HG03039 (cell line): Measurements from ENCODE around the gene CFAP46.
"Not testable (repeated sequence)": the region's sequence is repeated elsewhere in the genome, so short reads cannot be mapped to it uniquely, and the experiment has no call there.

Experiments used
- ATAC-seq: cut with Tn5 transposase; IDR thresholded peaks from one replicate; pipeline ENCODE4 v1.9.1; 2021; ENCODE audit warnings: mild to moderate bottlenecking, moderate library complexity; ENCODE audit not compliant: unreplicated experiment

CFAP46 gene

GRCh38 chr10:132945125-132945893 is 2.9 kb upstream of the CFAP46 start:
- no peak for ATAC-seq

DNA sequence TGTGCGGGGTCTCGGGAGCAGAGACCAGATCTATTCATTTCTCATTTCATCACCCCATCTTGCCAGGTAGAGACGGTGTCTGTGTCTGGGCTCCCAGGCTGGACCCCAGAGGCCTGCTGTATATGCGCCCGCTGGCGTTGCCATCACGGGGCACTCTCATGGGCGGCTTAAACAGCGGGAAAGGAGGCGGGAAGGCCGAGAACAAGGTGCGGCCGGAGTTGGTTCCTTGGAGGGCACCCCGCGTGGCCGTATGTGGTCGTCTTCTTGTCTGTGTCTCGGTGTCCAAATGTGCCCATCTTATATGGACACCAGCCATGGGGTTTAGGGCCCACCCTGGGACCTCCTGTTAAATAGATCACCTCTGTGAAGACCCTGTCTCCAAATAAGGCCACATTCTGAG is 2.1 kb upstream of the CFAP46 start:
- ATAC-seq: no peak

GRCh38 chr10:132943791-132944404 is 1.5 kb upstream of the CFAP46 start:
- no peak for ATAC-seq

- no peak for ATAC-seq
Measured at GRCh38 chr10:132943058-132943790, 854 bp upstream of the CFAP46 start.

- no peak for ATAC-seq
Measured at GRCh38 chr10:132941640-132942051, 724 bp downstream of the CFAP46 start.

- no peak for ATAC-seq
Measured at GRCh38 chr10:132940791-132941465, 1.4 kb downstream of the CFAP46 start.

GRCh38 chr10:132939957-132940790 is 2.2 kb downstream of the CFAP46 start:
- no peak for ATAC-seq

DNA sequence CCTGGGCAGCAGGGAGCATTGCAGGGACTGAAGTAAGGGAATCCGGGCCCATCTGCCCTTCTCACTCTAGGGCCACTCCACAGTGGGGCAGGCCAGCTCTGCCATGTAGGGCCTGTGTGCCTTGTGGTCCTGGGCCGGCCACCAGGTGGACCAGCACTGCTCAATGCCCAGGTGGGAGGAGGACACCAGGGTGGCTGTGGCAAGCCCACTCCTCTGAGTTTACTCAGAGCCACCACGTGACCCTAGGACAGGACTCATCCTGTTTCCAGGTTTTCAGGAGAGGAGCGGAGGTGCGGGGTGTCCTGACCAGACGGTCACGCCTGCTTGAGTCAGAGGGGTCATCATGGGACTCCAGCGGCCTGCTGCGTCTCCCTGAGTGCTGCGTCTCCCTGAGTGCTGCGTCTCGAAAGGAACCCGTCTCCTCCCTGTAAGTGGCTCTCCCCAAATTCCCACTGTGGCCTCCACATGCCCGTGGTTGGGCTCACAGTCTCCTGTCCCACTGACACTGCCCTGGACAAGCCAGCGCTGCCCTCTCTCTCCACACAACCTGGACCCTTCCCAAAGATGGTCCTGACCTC is 2.9 kb downstream of the CFAP46 start:
- no peak for ATAC-seq

DNA sequence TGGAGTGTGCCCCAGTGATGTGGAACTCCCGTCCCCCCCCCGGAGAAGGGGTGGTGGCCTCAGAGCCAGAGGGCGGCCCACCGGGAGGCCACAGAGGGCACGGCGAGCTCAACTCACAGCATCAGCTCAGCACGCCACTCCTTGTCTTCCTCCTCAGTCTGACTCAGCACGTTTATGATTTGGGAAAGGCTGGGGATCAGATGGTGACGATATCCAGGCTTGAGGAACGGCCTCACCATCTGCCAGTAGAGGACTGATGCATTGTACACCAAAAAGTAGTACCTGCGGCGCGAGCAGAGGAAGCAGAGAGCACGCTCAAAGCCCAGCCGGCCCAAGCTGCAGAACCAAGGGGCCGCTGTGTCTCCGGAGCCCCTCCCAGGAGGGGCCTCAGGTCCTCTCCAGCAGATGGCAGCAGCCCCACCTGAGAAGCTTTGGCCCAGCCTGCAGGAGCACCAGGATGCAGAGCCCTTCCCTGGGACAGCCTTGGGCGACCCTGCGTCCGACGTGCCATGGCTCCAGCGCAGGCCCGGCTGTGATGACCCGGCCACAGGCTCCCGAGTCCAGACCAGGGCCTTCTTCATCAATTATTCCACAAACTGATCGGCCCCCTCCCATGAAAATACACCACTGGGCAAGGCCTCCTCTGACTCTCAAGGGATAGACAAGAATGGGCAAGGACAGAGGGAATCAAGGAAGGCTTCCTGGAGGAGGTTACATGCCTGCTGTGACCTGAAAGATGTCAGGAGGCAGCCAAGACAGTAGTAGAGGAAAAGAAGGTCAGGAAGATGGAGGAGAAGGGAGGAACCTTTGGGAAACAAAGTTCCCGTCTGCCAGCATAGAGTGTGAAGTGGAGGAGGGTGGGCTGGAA is 3.7 kb downstream of the CFAP46 start:
- ATAC-seq: no peak

GRCh38 chr10:132937861-132938260 is 4.5 kb downstream of the CFAP46 start:
- ATAC-seq: no peak

- ATAC-seq: no peak
Measured at GRCh38 chr10:132934953-132935352, 7.4 kb downstream of the CFAP46 start.

- ATAC-seq: no peak
Measured at GRCh38 chr10:132933308-132934042, 8.9 kb downstream of the CFAP46 start.

- no peak for ATAC-seq
Measured at GRCh38 chr10:132932461-132933307, 9.7 kb downstream of the CFAP46 start.

DNA sequence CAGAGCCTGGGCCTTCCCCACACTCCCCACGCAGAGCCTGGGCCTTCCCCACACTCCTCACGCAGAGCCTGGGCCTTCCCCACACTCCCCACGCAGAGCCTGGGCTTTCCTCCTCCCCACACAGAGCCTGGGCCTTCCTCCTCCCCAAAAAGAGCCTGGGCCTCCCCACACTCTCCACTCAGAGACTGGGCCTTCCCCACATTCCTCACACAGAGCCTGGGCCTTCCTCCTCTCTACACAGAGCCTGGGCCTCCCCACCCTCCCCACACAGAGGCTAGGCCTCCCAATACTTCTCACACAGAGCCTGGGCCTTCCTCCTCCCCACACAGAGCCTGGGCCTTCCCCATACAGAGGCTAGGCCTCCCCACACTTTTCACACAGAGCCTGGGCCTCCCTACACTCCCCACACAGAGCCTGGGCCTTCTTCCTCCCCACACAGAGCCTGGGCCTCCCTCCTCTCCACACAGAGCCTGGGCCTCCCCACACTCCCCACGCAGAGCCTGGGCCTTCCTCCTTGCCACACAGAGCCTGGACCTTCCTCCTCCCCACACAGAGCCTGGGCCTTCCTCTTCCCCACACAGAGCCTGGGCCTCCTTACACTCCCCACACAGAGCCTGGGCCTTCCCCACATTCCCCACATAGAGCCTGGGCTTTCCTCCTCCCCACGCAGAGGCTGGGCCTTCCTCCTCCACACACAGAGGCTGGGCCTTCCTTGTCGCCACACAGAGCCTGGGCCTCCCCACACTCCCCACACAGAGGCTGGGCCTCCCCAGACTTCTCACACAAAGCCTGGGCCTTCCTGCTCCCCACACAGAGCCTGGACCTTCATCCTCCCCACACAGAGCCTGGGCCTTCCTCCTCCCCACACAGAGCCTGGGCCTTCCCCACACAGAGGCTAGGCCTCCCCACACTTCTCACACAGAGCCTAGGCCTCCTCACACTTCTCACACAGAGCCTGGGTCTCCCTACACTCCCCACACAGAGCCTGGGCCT is 10.8 kb downstream of the CFAP46 start:
- ATAC-seq: not testable (repeated sequence)

DNA sequence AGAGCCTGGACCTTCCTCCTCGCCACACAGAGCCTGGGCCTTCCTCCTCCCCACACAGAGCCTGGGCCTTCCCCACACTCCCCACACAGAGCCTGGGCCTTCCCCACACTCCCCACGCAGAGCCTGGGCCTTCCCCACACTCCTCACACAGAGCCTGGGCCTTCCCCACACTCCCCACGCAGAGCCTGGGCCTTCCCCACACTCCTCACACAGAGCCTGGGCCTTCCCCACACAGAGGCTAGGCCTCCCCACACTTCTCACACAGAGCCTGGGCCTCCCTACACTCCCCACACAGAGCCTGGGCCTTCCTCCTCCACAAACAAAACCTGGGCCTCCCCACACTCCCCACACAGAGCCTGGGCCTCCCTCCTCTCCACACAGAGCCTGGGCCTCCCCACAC is 11.7 kb downstream of the CFAP46 start:
- not testable (repeated sequence) for ATAC-seq

GRCh38 chr10:132929953-132930548 is 12.3 kb downstream of the CFAP46 start:
- no peak for ATAC-seq
